GM18511 (cell line): ENCODE measurements around the gene C15orf39.
"Not testable (repeated sequence)": the region's sequence is repeated elsewhere in the genome, so short reads cannot be mapped to it uniquely, and the experiment has no call there.

ENCODE experiments used
- ATAC-seq: cut with Tn5 transposase; IDR thresholded peaks from one replicate; pipeline ENCODE4 v1.9.1; 2021; ENCODE audit warnings: mild to moderate bottlenecking, moderate library complexity; ENCODE audit not compliant: unreplicated experiment

The C15orf39 gene

DNA sequence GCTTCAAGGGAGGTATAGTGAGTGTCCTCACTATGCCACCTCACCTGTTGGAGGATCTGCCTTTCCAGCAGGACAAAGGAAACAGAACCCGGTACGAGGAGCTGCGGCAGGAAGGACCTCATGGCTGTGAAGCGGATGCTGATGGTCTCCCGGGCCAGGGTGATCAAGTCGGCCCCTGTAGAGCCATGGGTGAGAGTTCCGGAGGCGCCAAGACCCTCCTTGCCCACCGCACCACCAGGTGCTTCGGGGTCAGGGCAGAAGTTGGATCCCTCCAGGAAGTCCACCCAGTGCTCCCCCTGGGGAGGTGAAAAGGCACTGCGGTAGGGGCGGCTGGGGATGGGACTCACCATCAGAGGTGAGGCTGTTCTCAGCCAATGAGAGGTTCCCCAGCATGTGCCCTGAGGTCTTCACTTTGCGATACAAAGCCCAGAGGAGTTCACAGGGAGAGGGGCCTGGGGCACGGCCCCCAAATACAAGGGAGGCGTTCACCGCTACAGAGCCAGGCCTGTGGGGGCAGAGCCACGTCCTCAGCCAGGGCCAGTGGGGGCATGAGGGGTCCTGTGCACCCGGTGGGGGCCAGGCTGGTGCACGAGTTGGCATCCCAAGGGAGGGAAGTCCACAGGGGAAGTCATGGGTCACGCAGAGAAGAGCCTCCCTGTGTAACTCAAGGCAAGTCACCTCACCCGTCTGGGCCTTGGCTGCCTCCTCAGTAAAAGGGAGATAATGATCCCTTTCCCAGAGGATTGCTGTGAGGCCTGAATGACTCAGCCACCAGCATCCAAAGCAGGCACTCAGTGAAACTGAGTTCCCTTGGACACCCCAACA is 27.7 kb downstream of the C15orf39 start:
- ATAC-seq = no peak

DNA sequence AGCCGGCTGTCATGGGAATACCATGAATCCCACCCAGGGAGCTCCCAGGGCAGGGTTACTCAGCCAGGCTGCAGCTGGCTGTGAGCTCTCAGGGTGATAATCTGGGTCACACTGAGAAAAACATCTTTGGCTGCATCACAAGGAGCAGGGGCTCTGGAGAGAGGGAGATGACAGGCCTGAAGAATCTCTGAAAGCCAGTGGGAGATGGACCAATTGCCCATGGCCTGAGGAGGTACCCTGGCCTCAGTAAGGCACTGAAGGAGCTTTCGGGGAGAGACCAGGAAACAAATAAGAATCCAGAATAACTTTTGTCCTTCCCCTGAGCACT is 28.3 kb downstream of the C15orf39 start:
- ATAC-seq = no peak

DNA sequence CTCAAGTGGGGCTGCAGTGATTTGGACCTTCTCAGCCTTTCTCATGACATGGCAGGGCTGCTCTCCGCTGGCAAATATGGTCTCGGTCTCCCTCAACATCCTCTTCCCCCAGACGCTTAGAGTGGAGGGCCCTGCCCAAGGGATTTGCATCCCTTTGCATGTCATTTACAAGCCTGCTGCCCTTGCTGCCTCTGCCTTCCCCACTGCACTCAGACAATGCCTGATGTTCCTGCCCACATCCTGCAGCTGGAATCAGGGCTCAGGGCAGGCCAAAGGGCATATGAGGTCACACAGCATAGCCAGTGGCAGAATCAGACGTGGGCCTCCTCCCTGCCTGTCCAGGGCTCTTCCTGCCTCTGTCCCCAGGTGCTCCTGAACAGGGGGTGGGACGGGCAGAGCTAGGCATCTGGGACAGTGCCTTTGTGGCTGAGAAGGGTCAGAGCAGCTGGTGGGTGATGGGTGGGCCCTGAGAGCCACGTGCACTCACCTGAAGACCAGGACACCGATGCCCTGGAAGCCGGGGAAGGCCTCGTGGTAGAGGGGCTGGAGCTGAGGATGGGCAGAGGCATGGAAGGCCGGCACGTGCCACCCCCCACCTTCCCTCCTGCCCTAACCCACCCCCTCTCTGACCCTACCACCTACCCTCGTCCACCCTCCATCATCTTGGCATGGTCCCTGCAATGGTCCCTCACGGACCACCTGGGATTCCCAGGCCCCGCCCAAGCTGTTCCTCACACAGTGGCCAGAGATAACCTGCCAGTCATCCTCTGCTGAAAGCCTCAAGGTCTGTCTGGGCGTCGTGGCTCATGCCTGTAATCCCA is 29.1 kb downstream of the C15orf39 start:
- ATAC-seq = no peak

DNA sequence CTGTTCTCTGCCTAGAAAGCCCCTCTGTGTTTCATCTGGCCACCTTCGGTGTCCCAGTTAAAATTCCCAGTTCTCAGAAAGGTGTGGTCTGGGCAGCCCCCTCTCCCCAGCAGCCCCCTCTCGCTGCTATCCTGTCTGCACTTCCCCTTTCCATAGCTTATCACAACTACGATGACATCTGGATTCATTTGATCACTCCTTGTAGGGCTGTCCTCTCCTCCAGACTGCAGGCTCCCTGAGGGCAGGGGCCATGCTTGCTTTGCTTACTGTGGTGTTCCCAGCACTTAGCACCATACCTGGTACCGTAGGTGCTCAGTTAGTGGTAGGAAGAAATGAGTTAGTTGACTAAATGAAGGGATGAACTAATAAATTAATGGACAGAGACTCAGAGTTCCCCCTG is 30.2 kb downstream of the C15orf39 start:
- no peak for ATAC-seq

DNA sequence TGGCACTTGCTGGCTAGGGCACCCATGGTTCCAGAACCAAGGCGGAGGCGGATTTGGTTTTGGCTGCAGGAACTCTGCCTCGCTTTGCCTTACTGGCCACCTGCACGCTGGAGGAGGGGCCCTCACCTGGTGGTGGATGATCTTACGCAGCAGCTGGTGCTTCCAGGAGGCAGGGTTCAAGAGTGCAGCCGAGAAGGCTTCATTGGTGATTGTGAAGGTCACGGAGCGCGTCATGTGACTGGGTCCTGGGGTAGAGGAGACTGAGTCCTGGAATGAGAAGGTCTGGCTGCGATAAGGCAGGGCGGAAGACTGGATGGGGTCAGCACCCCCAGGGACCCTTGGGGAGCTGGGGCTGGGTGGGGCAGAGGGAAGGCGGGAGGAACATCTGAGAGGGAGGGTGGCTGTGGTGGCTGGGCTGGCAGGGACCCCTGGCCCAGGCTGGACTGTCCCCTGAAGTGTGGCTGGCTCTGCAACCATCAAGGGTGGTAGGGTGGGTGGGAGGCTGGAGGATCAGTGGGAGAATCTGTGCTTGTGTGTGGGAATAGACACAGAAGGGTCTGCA is 30.7 kb downstream of the C15orf39 start:
- no peak for ATAC-seq

DNA sequence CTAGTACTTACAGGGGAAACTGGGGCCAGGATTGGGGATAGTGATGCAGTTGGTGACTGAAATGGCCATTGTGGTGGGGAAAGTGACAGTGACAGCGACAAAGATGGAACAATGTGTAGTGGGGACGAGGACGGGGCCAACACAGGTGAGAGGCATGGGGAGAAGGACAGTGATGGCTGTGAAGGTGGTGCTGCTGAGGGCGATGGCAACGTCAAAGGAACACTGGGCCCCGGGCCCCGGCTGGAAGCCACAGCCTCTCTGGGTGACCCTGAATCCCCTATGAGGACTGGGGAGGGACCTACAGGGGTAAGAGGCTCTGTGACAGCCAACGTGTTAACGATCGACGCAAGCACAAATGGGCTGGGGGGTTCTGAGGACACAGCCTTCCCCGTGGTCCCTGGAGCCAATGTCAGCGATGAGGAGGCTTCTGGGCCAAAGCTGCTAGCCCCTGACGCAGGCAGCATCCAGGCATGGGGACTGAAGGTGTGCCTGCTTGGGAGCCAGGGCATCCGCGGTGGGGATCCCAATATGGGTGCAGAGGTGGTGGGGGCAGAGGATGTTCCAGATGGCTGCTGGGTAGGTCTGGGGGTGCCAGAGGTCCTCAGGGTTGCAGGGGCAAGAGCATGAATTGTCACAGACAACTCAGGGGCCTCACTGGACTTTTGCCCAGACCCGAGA is 31.3 kb downstream of the C15orf39 start:
- no peak for ATAC-seq

DNA sequence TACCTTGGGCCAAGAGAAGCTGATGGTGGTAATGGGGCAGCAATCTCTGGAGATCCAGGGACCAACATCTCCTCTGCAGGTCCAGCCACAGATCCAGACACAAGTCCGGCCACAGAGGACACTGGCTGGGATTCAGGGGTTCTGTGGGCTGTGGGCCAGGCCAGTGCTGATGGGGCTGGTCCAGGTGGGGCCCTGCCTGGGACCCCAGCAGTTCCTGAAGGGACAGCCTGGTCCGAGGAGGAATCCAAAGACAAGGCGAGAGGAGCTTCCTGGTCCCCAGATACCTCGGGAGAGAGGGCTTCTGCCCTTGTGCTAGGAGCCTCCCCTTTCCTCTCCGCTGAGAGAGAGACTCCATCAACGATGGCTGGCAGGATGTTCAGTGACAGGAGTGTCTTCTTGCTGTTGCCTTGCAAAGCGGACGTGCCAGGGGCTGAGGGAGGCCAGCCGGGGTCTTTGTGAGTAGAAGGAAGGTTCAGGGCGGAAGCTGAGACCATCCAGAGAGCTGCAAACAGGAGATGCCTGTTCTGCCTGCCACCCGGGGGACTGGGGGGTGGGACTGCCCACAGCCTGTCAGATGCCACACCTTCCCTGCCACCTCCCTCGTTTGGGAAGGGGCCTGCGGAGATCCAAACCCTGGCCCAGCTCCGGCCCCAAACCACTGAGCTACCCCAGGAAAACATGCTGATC is 32.0 kb downstream of the C15orf39 start:
- ATAC-seq = no peak

DNA sequence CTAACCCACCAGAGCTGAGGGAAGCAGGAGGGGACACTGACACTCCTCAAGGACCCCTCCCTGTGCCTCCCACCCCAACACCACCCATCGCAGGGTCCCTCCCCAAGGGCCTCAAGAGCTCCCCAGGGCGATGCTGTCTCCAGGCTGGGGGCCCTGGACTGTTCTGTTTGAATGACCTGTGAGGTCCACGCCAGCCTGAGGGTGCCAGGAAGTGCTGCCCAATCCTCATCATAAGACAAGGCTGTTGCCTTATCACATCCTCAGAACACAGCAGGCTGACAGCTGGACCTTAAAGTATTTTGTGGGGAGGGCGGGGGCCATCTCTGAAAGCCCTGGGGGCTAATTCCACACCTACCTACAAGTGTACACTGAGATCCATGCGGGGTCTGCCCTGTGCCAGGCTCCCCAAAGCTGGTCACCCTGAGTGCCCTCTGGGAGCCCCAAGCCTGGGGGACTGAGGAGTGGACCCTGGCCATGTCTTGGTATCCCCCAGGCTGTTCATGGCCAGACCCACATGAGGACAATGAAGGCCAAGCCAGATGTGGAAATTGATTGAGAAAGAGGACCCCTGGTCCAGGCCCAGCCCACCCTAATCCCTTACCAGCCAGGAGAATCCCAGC is 32.6 kb downstream of the C15orf39 start:
- ATAC-seq = no peak

DNA sequence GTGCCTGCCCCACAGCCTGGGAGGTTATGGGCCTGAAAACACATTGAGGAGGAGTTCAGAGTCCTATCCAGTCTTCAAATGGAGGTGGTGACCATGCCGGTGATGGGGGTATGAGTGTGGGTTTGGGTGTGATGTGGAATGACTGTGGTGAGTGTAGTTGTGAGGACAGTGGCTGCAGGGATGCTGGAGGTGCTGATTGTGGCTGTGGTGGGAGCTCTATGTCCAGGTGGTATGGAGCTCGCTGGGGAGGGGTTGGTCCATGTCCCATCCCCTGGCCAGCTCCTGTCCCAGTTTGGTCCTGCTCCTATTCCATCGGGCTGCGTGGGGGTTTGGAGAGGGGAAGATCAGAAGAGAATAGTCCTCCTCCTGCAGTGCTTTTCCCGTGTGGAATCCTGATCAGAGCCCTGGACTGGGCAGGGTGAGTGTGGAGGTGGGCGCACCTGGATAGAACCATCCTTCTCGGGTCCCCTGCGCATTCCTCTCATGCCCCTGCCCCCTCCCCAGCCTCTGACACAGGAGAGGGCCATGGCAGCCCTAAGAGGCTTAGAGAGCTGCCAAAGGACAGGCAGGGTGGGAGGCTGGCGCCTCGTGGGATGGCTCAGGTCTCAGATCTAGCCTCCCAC is 33.5 kb downstream of the C15orf39 start:
- ATAC-seq = no peak

DNA sequence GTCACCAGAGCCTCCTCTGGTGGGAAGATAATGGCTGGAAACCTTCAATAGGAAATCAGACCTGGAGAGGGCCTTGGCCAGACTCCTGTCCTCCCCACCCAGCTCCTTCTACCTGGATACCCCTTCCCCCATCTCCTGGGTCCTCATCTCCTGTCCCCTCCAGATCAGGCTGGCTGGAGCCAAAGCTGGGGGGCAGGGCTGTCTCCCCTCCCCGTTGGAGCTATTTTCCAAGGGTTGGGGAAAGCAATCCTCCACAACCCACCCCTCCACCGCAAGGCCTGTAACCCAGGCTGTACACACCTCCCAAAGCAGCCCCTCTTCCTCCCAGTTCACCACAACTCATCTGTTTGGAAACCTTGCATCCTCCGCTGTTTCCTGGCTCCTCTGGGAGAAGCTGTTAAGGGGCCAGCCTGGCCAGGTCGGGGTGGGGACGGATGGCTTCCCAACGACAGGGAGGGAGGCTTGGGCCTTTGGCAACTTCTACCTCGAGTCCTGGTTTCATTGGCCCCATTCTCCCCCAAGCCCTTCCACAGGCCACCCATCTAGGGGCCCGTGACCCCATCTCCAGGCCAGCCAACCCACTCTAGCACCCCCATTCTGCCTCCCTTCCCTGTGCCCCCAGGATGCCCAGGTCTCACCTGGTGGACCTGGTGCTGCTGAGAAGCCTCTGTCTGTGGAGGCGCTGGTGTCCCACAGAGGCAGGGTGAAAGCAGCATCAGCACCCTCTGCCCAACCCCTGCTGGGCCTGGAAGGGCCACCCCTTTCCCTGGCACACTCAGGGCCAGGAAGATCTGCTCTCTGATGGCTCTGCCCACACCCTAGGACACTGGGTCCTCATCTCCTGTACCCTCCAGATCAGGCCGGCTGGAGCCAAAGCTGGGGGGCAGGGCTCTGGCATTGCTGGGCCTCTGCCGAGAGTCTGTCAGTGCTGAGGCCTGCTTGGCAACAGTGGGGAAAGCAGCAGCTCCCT is 34.4 kb downstream of the C15orf39 start:
- ATAC-seq = no peak

DNA sequence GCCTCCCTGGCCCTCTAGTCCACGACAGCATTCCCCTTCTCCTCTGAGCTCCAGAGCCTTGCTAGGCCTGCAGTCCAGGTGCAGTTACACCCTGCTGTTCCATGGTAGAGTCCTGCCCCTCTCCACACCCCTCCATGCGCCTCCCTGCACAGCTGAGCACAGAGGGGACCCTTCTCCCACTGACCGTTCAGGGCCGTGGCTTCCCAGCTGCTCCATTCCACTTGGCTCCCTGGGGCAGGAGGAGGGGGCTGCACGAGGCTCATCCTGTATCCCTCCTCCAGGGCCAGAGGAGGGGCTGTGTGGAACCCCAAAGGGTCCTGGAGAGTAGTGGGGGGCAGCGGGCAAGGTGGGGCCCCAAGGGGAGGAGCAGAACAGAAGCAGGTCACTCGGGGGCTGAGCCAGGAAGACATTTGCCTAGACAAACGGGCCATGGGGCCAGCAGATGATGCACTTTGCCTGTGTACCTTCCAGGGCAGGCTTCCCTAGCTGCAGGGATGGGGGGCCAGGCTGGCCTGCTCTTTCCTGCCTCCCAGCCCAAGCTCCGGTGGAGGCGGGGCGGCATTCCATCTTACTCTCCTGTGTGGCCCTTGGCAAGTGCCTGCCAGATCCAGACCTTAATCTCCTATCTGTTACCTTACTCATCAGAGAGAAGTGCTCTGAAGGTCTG is 35.8 kb downstream of the C15orf39 start:
- no peak for ATAC-seq

DNA sequence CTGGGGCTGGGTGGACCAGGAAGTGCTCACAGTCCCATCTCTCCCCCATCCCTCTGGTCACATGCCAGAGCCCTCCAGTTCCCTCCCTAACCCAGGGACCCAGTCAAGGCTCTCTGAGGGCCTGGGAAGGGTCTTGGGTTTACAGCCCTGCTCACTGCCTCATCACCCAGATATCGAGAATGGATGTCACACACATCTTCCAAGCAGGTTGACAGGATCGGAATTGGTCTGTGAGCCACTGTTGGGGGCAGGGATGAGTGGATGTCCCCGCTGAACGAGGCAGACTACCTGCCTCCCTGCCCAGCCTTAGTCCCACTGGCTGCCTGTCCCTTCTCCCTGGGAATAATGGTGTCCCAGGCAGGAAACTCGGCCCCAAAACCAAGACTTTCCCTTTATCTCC is 36.5 kb downstream of the C15orf39 start:
- no peak for ATAC-seq

DNA sequence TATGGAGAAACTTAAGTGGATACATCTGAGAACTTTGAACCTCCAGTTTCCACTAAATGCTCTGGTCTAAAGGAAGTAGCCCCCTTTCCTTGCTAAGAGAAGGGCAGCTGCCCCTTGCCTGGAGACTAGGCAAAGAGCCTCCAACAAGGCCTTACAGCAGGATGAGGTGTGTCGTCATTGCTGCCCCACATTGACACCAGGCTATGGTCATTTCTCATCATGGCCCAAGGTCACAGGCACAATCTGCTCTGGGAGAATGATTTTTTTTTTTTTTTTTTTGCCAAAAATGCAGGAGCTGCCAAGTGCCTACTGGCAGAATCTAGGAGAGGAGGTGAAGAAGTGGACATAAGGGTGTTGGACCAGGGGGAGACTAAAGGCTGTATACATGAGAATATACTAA is 44.1 kb downstream of the C15orf39 start:
- ATAC-seq = not testable (repeated sequence)

DNA sequence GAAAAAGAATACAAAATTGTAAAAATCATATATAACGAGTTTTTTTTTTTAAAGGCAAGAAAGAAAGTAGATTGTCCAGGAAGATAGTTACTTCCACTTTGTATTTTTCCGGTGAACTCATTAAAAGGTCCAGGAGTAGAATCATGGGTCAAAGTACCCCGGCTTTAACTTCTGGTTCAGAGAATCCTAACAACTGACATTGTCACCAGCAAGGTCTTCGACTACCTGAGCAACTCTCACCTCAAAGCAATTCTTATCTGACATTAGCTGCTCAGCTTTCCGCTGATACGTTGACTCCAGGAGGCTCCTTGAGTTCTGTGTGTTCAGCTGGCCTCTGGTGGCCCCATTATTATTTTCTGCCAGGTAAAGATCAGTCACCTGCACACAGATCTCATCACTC is 47.3 kb downstream of the C15orf39 start:
- ATAC-seq = not testable (repeated sequence)

DNA sequence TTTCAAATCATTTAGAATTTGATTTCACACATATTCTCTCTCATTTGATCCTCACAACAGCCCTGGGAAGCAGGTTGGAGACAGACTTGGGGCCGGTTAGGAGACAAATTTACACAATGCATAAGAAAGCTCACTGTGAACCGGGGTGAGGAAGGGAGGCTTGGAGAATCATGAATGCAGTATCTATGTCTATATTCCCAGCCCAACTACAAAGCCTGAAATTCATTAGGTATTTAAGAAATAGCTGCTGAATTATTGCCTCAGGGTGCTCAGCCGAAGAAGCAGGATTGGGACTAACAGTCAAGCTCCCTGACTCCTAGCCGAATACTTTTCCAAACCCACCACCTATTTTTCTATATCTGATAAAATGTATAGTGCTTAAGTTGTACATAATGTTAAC is 48.0 kb downstream of the C15orf39 start:
- no peak for ATAC-seq

DNA sequence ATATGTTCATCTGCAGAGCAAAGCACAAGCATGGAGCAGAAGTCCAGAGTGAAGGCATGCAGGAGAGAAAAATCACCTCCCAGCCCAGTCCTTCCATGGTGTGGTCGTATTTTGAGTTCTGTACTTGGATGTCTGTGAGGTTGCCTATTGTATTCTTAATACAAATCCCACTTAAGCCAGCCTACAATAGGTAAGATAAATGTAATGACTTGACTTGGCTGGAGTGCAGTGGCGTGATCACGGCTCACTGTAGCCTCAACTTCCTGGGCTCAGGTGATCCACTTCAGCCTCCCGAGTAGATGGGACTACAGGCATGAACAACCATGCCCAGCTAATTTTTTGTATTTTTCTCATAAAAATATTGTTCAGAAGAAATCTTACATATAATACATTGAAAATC is 49.7 kb downstream of the C15orf39 start:
- not testable (repeated sequence) for ATAC-seq

DNA sequence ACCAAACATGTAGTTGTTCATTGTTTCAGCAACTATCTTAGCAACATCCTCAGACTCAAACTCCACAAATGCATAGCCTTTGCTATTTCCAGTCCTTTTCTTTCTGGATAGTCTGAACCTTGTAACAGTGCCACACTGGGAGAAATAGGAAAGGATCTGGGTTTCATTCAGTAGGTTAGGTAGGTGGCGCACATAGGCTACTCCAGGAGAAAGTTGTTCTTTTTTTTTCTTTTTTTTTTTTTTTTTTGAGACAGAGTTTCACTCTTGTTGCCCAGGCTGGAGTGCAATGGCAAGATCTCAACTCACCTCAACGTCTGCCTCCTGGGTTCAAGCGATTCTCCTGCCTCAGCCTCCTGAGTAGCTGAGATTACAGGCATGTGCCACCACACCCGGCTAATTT is 50.6 kb downstream of the C15orf39 start:
- ATAC-seq = not testable (repeated sequence)

DNA sequence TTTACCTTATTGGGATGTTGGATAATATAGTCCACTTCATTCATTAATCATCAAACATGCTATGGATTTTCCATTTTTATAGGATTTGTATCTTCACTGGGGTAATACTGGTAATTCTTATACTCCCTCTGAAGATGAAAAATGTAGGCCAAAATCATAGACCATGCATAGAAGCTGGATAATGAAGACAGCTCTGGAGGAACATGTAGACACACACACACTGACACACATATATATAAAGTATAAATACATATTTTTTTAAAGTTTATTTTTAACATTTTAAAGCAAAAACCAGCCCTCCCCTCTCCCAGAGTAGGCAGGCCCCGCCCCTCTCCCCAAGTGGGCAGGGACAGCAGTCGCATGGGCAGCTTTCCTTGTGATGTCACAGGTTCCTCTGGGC is 56.4 kb downstream of the C15orf39 start, which contains the start of gene GOLGA6C:
GOLGA6C (plus strand) TSS at position 301 of the 400 bp plus-strand sequence. CDS start 265 bp downstream, outside the sequence.
- not testable (repeated sequence) for ATAC-seq
